ENCODE measurements around the gene THSD4. TPM values are rescaled to one million over a fixed set of nuclear protein-coding genes. Genes with fewer than 3 reads are reported as not detected.
A peak's percentile ranks its signal among the peaks of the same experiment; 100 is the strongest.

THSD4 gene
- total RNA-seq, 1 experiment from 2014 or later: 21.7 TPM

GRCh38 chr15:71505962-71506361, 390.7 kb downstream of the THSD4 start:
- DNase-seq (ENCODE audit: extremely low read depth, low read depth): no peak

- no peak for DNase-seq (ENCODE audit: extremely low read depth, low read depth)
These were observed 391.7 kb downstream of the THSD4 start for GRCh38 chr15:71506946-71507345.

GRCh38 chr15:71508081-71508682, 392.9 kb downstream of the THSD4 start:
- DNase-seq (ENCODE audit: extremely low read depth, low read depth): no peak

- DNase-seq (ENCODE audit: extremely low read depth, low read depth): no peak
These were observed 393.9 kb downstream of the THSD4 start for GRCh38 chr15:71509139-71509538.

GRCh38 chr15:71510763-71511162, 395.5 kb downstream of the THSD4 start:
- no peak for DNase-seq (ENCODE audit: extremely low read depth, low read depth)

GRCh38 chr15:71511796-71512681, 396.8 kb downstream of the THSD4 start:
- DNase-seq (ENCODE audit: extremely low read depth, low read depth): no peak

GRCh38 chr15:71512682-71513006, 397.4 kb downstream of the THSD4 start:
- no peak for DNase-seq (ENCODE audit: extremely low read depth, low read depth)

- no peak for DNase-seq (ENCODE audit: extremely low read depth, low read depth)
These were observed 400.3 kb downstream of the THSD4 start for GRCh38 chr15:71515375-71516186.

GRCh38 chr15:71517751-71518150, 402.5 kb downstream of the THSD4 start:
- DNase-seq (ENCODE audit: extremely low read depth, low read depth): no peak

GRCh38 chr15:71518661-71519060, 403.4 kb downstream of the THSD4 start:
- DNase-seq (ENCODE audit: extremely low read depth, low read depth): no peak

- DNase-seq (ENCODE audit: extremely low read depth, low read depth): no peak
These were observed 411.0 kb downstream of the THSD4 start for GRCh38 chr15:71526060-71526820.

GRCh38 chr15:71529361-71529760, 414.1 kb downstream of the THSD4 start:
- DNase-seq (ENCODE audit: extremely low read depth, low read depth): no peak

- no peak for DNase-seq (ENCODE audit: extremely low read depth, low read depth)
These were observed 414.8 kb downstream of the THSD4 start for GRCh38 chr15:71530116-71530515.

- peak; percentile 6 for DNase-seq (ENCODE audit: extremely low read depth, low read depth)
These were observed 417.7 kb downstream of the THSD4 start for GRCh38 chr15:71532994-71533393.

GRCh38 chr15:71538181-71538580, 422.9 kb downstream of the THSD4 start:
- DNase-seq (ENCODE audit: extremely low read depth, low read depth): no peak

GRCh38 chr15:71541746-71542145, 426.5 kb downstream of the THSD4 start:
- DNase-seq (ENCODE audit: extremely low read depth, low read depth): no peak

- DNase-seq (ENCODE audit: extremely low read depth, low read depth): no peak
These were observed 427.6 kb downstream of the THSD4 start for GRCh38 chr15:71542836-71543235.

- no peak for DNase-seq (ENCODE audit: extremely low read depth, low read depth)
These were observed 428.1 kb downstream of the THSD4 start for GRCh38 chr15:71543413-71543812.

GRCh38 chr15:71545223-71545760, 430.0 kb downstream of the THSD4 start:
- no peak for DNase-seq (ENCODE audit: extremely low read depth, low read depth)

- DNase-seq (ENCODE audit: extremely low read depth, low read depth): no peak
These were observed 430.7 kb downstream of the THSD4 start for GRCh38 chr15:71545923-71546322.

Measured in NCI-H460 (cell line).